BLaER1 (cell line): ENCODE data around the gene ADAM17.

Experiments
- H3K27ac ChIP-seq: shearing (Covaris generic); formaldehyde crosslinking; 2 replicates; pipeline ENCODE4 v1.8.1; 2022
- H3K27me3 ChIP-seq: shearing (Covaris generic); formaldehyde crosslinking; 2 replicates; pipeline ENCODE4 v1.8.1; 2022
- H3K36me3 ChIP-seq: shearing (Covaris generic); formaldehyde crosslinking; 2 replicates; pipeline ENCODE4 v1.8.1; 2022
- H3K4me1 ChIP-seq: shearing (Covaris generic); formaldehyde crosslinking; 2 replicates; pipeline ENCODE4 v1.8.1; 2022
- H3K4me2 ChIP-seq: shearing (Covaris generic); formaldehyde crosslinking; 2 replicates; pipeline ENCODE4 v1.8.1; 2022
- H3K4me3 ChIP-seq: shearing (Covaris generic); formaldehyde crosslinking; 2 replicates; pipeline ENCODE4 v1.8.1; 2022
- H3K9ac ChIP-seq: shearing (Covaris generic); formaldehyde crosslinking; 2 replicates; pipeline ENCODE4 v1.8.1; 2022
- H3K9me3 ChIP-seq: shearing (Covaris generic); formaldehyde crosslinking; 2 replicates; pipeline ENCODE4 v1.8.1; 2022
- H4K20me1 ChIP-seq: shearing (Covaris generic); formaldehyde crosslinking; 2 replicates; pipeline ENCODE4 v1.8.1; 2022
- Cebpa-rat ChIP-seq: shearing (Covaris generic); IDR thresholded peaks from 2 replicates; pipeline ENCODE4 v1.8.1; 2022

Gene ADAM17

DNA sequence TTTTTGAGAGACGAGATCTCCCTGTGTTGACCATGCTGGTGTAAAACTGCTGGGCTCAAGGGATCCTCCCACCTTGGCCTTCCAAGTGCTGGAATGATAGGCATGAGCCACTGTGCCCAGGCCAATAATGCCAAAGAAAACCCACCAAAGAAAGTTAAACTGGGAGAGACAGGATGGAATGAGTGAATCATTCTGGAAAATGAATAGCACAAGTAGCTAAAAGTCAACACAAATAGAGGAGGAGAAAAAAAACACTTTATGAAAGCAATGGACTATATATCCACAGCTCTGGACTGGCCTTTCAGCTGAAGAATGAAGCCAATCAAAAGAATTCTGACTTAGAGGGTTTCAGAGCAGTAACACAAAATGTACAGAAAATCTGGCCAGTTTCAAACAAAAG lies 57.4 kb downstream of the ADAM17 start:
- no peaks in the 10 kb centered on the region for H3K27me3 ChIP-seq
- no peaks in the 10 kb centered on the region for H3K4me1 ChIP-seq
- H3K36me3 ChIP-seq: peaks cover 98% of the 10 kb centered on the region
- 0 out of 2 replicates have a peak, but pooled peaks cover 17% of the 10 kb centered on the region for H4K20me1 ChIP-seq
- no peak overlapping the region for H3K4me2 ChIP-seq
- no peak for TF ChIP-seq Cebpa-rat
- no peaks in the 10 kb centered on the region for H3K9me3 ChIP-seq
- no peak overlapping the region for H3K4me3 ChIP-seq
- no peak overlapping the region for H3K27ac ChIP-seq
- no peak overlapping the region for H3K9ac ChIP-seq

DNA sequence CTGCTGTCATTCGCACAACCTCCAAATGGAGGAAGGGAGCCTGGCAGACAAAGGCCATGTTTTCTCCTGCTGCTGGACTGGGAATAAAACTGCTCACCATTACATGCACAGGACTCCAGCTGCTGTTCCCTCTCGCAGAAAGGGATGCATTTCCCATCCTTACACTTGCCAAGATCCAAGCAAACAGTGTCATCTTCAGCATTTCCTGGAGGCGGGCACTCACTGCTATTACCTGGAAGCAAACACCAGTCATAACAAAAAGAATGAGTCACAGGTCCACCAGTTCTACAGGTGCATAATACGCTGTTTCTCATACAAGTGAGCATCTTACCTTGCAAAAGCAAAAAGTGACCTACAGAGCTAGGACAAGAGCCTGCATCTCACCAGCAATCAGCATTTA lies 58.6 kb downstream of the ADAM17 start:
- no peaks in the 10 kb centered on the region for H3K4me1 ChIP-seq
- peaks cover 18% of the 10 kb centered on the region for H4K20me1 ChIP-seq
- no peak overlapping the region for H3K4me2 ChIP-seq
- no peaks in the 10 kb centered on the region for H3K27me3 ChIP-seq
- no peak overlapping the region for H3K4me3 ChIP-seq
- no peaks in the 10 kb centered on the region for H3K9me3 ChIP-seq
- no peak overlapping the region for H3K9ac ChIP-seq
- no peak for TF ChIP-seq Cebpa-rat
- H3K27ac ChIP-seq: no peak overlapping the region
- H3K36me3 ChIP-seq: peaks cover 98% of the 10 kb centered on the region

DNA sequence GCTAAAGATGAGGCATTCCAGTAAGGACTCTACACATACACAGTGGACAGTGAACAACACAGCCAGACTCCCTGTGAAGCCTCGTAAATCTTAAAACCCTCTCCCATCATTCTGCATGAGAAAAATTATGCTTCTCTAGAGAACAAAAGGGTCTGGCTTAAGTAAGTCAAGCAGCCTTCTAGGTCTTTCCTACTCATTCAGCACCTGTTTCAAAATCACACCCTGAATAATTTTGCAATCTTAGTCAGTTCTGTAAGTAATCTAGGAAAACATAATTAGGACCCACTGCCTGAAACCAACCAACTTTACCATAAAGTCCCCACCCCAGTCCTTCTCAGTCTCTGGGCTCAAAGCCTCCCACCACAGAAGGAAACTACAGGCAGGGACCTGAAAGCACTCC lies 61.5 kb downstream of the ADAM17 start:
- TF ChIP-seq Cebpa-rat: no peak
- Histone ChIP-seq H3K9me3 (no peaks in the 10 kb centered on the region), H4K20me1 (peaks cover 38% of the 10 kb centered on the region), H3K9ac (no peak overlapping the region), H3K36me3 (peaks cover 99% of the 10 kb centered on the region), H3K4me3 (no peak overlapping the region), H3K4me2 (no peak overlapping the region), H3K4me1 (no peaks in the 10 kb centered on the region), H3K27me3 (no peaks in the 10 kb centered on the region), H3K27ac (no peak overlapping the region)

DNA sequence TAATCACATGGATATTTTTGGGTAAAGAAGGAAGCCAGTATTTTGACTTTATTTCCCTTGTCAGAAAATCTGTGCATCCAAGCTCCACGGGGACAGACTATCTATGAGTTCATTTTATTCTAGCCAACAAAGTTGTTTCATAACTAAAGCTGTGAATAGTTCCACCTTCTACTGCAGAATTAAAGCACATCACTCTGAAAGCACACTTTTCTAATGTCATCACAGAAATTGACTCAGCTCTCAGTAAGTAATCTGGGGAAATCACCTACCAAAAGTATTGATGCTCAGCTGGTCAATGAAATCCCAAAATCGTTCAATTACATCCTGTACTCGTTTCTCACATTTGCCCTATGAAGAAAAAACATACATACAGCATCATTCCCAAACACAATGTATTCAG lies 62.2 kb downstream of the ADAM17 start:
- TF ChIP-seq Cebpa-rat: no peak
- H4K20me1 ChIP-seq: peaks cover 42% of the 10 kb centered on the region
- H3K4me1 ChIP-seq: no peaks in the 10 kb centered on the region
- H3K4me2 ChIP-seq: no peak overlapping the region
- no peak overlapping the region for H3K9ac ChIP-seq
- no peak overlapping the region for H3K27ac ChIP-seq
- no peak overlapping the region for H3K4me3 ChIP-seq
- peaks cover 100% of the 10 kb centered on the region for H3K36me3 ChIP-seq
- H3K9me3 ChIP-seq: no peaks in the 10 kb centered on the region
- no peaks in the 10 kb centered on the region for H3K27me3 ChIP-seq

DNA sequence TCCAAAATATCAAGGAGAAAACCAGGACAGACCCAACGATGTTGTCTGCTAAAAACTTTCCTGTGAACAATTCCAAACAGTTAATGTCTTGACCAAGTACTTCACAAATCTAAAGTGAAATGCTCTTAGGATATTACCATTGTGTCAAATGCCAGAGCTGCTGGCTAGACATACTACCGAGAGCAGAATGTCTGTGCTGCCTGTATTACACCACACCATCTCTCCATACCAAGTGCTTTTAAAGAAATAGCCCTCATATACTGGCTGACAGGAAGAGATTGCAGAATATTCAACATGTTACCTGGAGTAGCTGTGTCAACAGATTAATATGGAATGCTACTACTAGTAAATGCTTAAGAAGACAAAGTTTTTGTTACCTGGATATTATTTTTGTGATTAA lies 62.7 kb downstream of the ADAM17 start:
- Histone ChIP-seq H3K9ac (no peak overlapping the region), H3K27me3 (no peaks in the 10 kb centered on the region), H3K4me2 (no peak overlapping the region), H4K20me1 (peaks cover 42% of the 10 kb centered on the region), H3K9me3 (no peaks in the 10 kb centered on the region), H3K27ac (no peak overlapping the region), H3K4me3 (no peak overlapping the region), H3K36me3 (peaks cover 100% of the 10 kb centered on the region), H3K4me1 (no peaks in the 10 kb centered on the region)
- TF ChIP-seq Cebpa-rat: no peak

DNA sequence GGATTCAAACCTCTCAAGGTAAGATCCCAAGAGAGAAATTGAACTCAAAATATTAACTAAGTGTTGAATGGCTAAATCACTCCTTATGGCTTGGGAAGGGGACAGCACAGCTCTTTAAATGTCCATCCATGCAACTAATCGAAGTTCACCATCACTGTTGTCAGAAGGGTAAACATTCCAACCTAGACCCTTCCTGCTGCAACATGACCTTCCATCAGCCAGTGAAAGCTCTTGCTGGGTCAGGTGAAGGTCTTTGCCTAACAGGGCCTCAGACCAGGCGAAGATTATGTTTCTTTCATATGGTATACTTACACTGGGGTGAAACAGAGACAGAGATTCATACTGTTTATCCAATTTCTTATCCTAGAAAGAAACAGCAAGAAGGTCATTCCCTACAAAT lies 64.8 kb downstream of the ADAM17 start:
- Histone ChIP-seq H4K20me1 (peaks cover 50% of the 10 kb centered on the region), H3K4me3 (no peak overlapping the region), H3K36me3 (peaks cover 100% of the 10 kb centered on the region), H3K4me2 (no peak overlapping the region), H3K27me3 (no peaks in the 10 kb centered on the region), H3K9me3 (no peaks in the 10 kb centered on the region), H3K9ac (no peak overlapping the region), H3K27ac (no peak overlapping the region), H3K4me1 (no peaks in the 10 kb centered on the region)
- no peak for TF ChIP-seq Cebpa-rat

DNA sequence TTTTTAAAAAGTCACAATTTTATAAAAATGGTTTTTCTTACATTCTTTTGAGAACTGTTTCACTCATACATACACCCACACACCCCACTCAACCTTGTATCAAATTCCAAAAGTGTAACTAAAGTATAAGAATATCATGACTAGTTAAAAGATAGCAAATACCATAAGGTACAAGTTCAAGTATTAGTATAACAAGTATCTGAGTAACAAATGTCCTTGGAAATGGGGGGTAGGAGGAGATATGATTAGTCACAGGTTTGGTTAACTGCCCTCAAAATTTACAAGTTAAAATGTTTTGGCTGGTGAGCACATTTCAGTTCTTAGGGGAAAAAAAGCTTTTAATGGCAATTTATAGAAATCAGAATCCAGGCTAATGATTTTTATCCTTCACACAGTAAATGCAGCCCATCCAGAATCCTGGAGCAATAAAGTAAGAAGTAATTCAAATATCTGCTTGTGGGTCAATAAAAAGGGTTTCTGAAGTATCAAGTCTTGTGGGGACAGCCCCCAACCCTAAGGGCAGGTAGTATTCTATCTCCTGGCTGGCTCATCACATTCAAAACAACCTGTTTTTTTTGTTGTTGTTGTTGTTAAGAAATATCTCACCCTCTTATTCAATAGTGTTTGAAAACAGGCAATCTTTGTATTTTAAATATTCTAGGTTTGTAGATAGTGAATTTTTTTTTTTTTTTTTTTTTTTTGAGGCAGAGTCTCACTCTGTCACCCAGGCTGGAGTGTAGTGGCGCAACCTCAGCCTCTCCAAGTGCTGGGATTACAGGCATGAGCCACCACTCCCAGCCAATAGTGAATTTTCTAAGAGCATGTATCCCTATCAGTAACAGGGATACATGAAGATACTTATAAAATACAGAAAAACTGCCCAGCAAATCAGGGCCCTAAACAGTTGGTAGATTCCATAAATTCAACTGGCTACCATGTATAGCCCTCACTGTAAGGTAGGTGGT lies 66.8 kb downstream of the ADAM17 start:
- Histone ChIP-seq H3K27me3 (no peaks in the 10 kb centered on the region), H3K4me3 (no peak overlapping the region), H4K20me1 (peaks cover 52% of the 10 kb centered on the region), H3K4me2 (no peak overlapping the region), H3K4me1 (no peaks in the 10 kb centered on the region), H3K36me3 (peaks cover 100% of the 10 kb centered on the region), H3K27ac (no peak overlapping the region), H3K9me3 (no peaks in the 10 kb centered on the region), H3K9ac (no peak overlapping the region)
- TF ChIP-seq Cebpa-rat: no peak

DNA sequence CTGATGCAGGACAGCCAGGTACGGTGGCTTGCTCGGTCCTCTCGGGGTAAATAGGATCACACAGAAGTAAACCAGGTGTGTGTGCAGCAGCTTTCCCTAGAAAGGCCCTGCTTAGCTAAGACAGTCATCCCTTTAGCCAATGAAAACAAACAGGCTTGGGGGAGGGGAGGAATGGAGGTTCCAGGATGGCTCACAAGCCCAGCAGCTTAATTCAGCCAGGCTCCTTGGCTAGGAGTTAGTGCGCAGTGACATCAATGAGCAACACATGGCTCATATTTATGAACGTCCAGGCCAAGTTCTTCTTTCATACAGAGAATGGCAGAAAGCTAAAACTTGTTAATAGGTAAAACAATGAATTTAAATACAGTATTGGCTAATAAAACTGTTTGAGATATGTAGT lies 71.1 kb downstream of the ADAM17 start:
- H3K9me3 ChIP-seq: no peaks in the 10 kb centered on the region
- H3K9ac ChIP-seq: no peak overlapping the region
- peaks cover 63% of the 10 kb centered on the region for H4K20me1 ChIP-seq
- H3K36me3 ChIP-seq: peaks cover 98% of the 10 kb centered on the region
- H3K4me1 ChIP-seq: peaks cover 7% of the 10 kb centered on the region
- no peak overlapping the region for H3K4me2 ChIP-seq
- TF ChIP-seq Cebpa-rat: no peak
- no peak overlapping the region for H3K4me3 ChIP-seq
- H3K27ac ChIP-seq: no peak overlapping the region
- no peaks in the 10 kb centered on the region for H3K27me3 ChIP-seq

DNA sequence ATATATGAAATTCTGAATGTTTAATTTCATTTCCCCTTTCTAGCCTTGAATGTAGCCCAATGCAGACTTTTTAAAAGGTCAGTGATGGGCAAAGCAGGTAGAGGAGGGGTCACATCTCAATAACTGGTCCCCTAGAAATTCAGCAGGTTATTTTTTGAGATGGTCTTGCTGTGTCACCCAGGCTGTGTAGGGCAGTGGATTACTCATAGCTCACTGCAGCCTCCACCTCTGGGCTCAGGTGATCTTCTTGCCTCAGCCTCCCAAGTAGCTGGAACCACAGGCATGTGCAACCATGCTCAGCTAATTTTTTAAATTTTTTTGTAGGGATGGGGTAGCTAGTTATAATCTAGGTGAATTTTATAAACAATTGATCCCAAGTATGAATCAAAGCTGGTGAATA lies 72.5 kb downstream of the ADAM17 start:
- H3K27ac ChIP-seq: no peak overlapping the region
- H3K4me3 ChIP-seq: no peak overlapping the region
- peaks cover 93% of the 10 kb centered on the region for H3K36me3 ChIP-seq
- no peak for TF ChIP-seq Cebpa-rat
- H3K9me3 ChIP-seq: no peaks in the 10 kb centered on the region
- no peaks in the 10 kb centered on the region for H3K27me3 ChIP-seq
- H4K20me1 ChIP-seq: peaks cover 62% of the 10 kb centered on the region
- H3K4me1 ChIP-seq: peaks cover 7% of the 10 kb centered on the region
- H3K4me2 ChIP-seq: no peak overlapping the region
- H3K9ac ChIP-seq: no peak overlapping the region

DNA sequence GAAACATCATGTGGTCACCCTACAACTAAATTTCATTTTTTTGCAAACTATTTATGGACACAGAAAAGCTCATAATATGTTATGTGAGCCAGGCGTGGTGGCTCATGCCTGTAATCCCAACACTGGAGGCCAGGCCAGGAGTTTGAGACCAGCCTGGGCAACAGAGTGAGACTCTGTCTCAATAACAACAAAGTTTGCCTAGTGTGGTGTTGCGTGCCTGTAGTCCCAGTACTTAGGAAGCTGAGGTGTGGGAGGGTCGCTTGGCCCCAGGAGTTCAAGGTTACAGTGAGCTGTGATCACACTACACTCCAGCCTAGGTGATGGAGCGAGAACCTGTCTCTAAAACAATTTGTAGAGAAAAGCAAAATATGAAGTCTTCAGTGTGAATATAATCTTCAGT lies 75.5 kb downstream of the ADAM17 start:
- H3K27ac ChIP-seq: no peak overlapping the region
- no peak overlapping the region for H3K4me3 ChIP-seq
- no peaks in the 10 kb centered on the region for H3K27me3 ChIP-seq
- peaks cover 54% of the 10 kb centered on the region for H4K20me1 ChIP-seq
- no peaks in the 10 kb centered on the region for H3K9me3 ChIP-seq
- TF ChIP-seq Cebpa-rat: no peak
- peaks cover 76% of the 10 kb centered on the region for H3K36me3 ChIP-seq
- H3K4me2 ChIP-seq: no peak overlapping the region
- peaks cover 28% of the 10 kb centered on the region for H3K4me1 ChIP-seq
- no peak overlapping the region for H3K9ac ChIP-seq
